Measurements from ENCODE around the gene RANBP1. TPM values are rescaled to one million over a fixed set of nuclear protein-coding genes. Genes with fewer than 3 reads are reported as not detected.

Gene RANBP1
- total and polyA plus RNA-seq, 2 of the 8 experiments (the other 6 are each of a cell fraction or from before 2014, with no cell fraction given), result 343 to 484 TPM

- Histone ChIP-seq H4K5ac (ENCODE audit: insufficient read length, low read depth, low read length) (peak within 1 kb of the TSS; percentile 93), H3K27me3 (replicated peaks in 1 of 4; ENCODE audit: control insufficient read depth in 3 of 4, extremely low read depth in 1 of 4, insufficient read depth in 3 of 4, low read length in 3 of 4) (no peaks in the 10 kb centered on the region), H4K20me1 (replicated peaks in 1 of 2; ENCODE audit: control insufficient read depth in 1 of 2, insufficient read depth in 2 of 2, low read length in 2 of 2) (peaks cover 14 to 15% of the 10 kb centered on the region in 2 experiments), H2BK20ac (ENCODE audit: low read length) (no peak within 1 kb of the TSS), H2AFZ (ENCODE audit: low read length) (no peak within 1 kb of the TSS), H3K23me2 (ENCODE audit: low read depth, low read length) (no peaks in the 10 kb centered on the region; the same call in 1 of the 2 replicates), H3K56ac (replicated peaks; ENCODE audit: insufficient read length, low read depth, low read length) (peak within 1 kb of the TSS; percentile 94), H2BK5ac (ENCODE audit: low read depth, low read length) (peak within 1 kb of the TSS; percentile 90), H2BK15ac (ENCODE audit: low read length) (no peak within 1 kb of the TSS; the same call in 1 of the 2 replicates), H3K79me1 (ENCODE audit: low read depth, low read length) (peaks cover 7% of the 10 kb centered on the region; the same call in 1 of the 2 replicates), H3K4ac (replicated peaks; ENCODE audit: insufficient read length, low read depth, low read length) (peak within 1 kb of the TSS; percentile 97), H2BK12ac (ENCODE audit: low read depth, low read length) (no peak within 1 kb of the TSS), H3K4me1 (replicated peaks in 1 of 4; ENCODE audit: control insufficient read depth in 3 of 4, insufficient read depth in 4 of 4, low read length in 3 of 4) (peaks cover 0 to 12% (median 5%) of the 10 kb centered on the region in 4 experiments; a peak in 5 of 7 replicates), H3K9me3 (ENCODE audit: insufficient read depth in 2 of 2, low read depth in 1 of 2, low read length in 1 of 2) (no peaks in the 10 kb centered on the region), H3K79me2 (ENCODE audit: control insufficient read depth in 1 of 2, insufficient read depth in 2 of 2, low read length in 2 of 2) (peaks cover 34 to 62% of the 10 kb centered on the region in 2 experiments), H3K4me3 (ENCODE audit: extremely low read depth in 1 of 4, insufficient read depth in 2 of 4, low read depth in 3 of 4, low read length in 4 of 4) (peak within 1 kb of the TSS; percentile 89 to 99 (median 98)), H3K18ac (ENCODE audit: extremely low read depth, low read length) (peak within 1 kb of the TSS; percentile 90), H3K23ac (ENCODE audit: insufficient read length) (no peak within 1 kb of the TSS), H4K91ac (replicated peaks; ENCODE audit: insufficient read length, low read length) (peak within 1 kb of the TSS; percentile 95), H3K36me3 (ENCODE audit: control insufficient read depth in 2 of 4, insufficient read depth in 4 of 4, low read length in 3 of 4) (peaks cover 33 to 49% (median 39%) of the 10 kb centered on the region in 4 experiments), H3K9ac (replicated peaks in 1 of 4; ENCODE audit: extremely low read depth in 1 of 4, low read depth in 3 of 4, low read length in 3 of 4) (peak within 1 kb of the TSS; percentile 94 to 99 (median 97)), H2AK5ac (ENCODE audit: low read depth, low read length) (peak within 1 kb of the TSS; percentile 43; the same call in 1 of the 2 replicates), H3K27ac (ENCODE audit: low read depth, low read length) (peak within 1 kb of the TSS; percentile 93), H2BK120ac (replicated peaks; ENCODE audit: low read depth, low read length) (peak within 1 kb of the TSS; percentile 76), H3K4me2 (ENCODE audit: insufficient read depth in 1 of 2, low read depth in 2 of 2, low read length in 2 of 2) (peak within 1 kb of the TSS; percentile 68 to 92), H3K14ac (ENCODE audit: insufficient read length) (no peak within 1 kb of the TSS), H4K8ac (ENCODE audit: extremely low read depth, insufficient read depth, low read length) (peak within 1 kb of the TSS; percentile 96)
- ChIA-PET CTCF (ENCODE audit: partially characterized antibody) (interaction anchor here (0.9 to 2.1 kb wide), 4 partner anchors 9 to 144 kb away, joined by 3 to 8 read pairs (median 5); no protein-coding TSS in a partner anchor), POLR2A (ENCODE audit: partially characterized antibody) (interaction anchor here (1.0 to 22.7 kb wide), 12 partner anchors 11 to 159 kb away, joined by 3 to 598 read pairs (median 6); partner anchors contain the start of genes DGCR8 and ZDHHC8)
- peak; percentile 92 to 98 for DNase-seq (ENCODE audit: low read depth in 1 of 2, low spot score in 2 of 2)
- no peak for FAIRE-seq
- 1% methylated on average over 56 of the region's 88 CpGs; no CpG with 5 or more reads in 1 of the 2 experiments for WGBS, 2 experiments (ENCODE audit: extremely low coverage in 1 of 2, insufficient coverage in 1 of 2, insufficient read length in 1 of 2, insufficient replicate concordance in 2 of 2, low coverage in 1 of 2, low lambda C conversion rate in 2 of 2, missing lambda C conversion rate in 1 of 2)
- TF ChIP-seq MAFK (IDR thresholded peaks at IDR 0.05; ENCODE audit: low read depth, low read length) (no peak), NANOG (IDR thresholded peaks at IDR 0.05; ENCODE audit: insufficient read depth, low read depth, low read length, poor library complexity, severe bottlenecking) (no peak), PHF8 (conservative IDR thresholded peaks at IDR 0.05; ENCODE audit: low read depth, low read length) (peak; percentile 65), RBBP5 (IDR thresholded peaks at IDR 0.05; ENCODE audit: borderline replicate concordance, low read depth, low read length) (peak; percentile 72; the same call in 1 of the 2 replicates), KDM4A (IDR thresholded peaks at IDR 0.05; ENCODE audit: low read depth, low read length, severe bottlenecking) (no peak), SIRT6 (IDR thresholded peaks at IDR 0.05; ENCODE audit: low read length) (no peak), TBP (IDR thresholded peaks at IDR 0.05; ENCODE audit: low read depth, low read length) (peak; percentile 79), CHD1 (IDR thresholded peaks at IDR 0.05; ENCODE audit: low read depth, low read length) (no peak), GABPA (IDR thresholded peaks at IDR 0.05; ENCODE audit: borderline replicate concordance, insufficient read depth, low read length) (peak; percentile 78), SP4 (IDR thresholded peaks at IDR 0.05; ENCODE audit: low read length) (peak; percentile 52; the same call in 1 of the 2 replicates), EGR1 (IDR thresholded peaks at IDR 0.05; ENCODE audit: borderline replicate concordance, low read depth, low read length) (no peak), KDM5A (IDR thresholded peaks at IDR 0.05; ENCODE audit: low read length) (peak; percentile 76; the same call in 1 of the 2 replicates)
Observed at GRCh38 chr22:20116951-20117632, 1.2 kb downstream of the RANBP1 start, which contains the start of gene TRMT2A. TRMT2A (minus strand) TSS chr22:20117226; CDS start chr22:20116906, 320 bp downstream.

All from H1 (cell line).